Neural progenitor cell (in vitro differentiated cells): ENCODE measurements around the gene ADGRG1. TPM values are rescaled to one million over a fixed set of nuclear protein-coding genes. Genes with fewer than 3 reads are reported as not detected.
"Not testable (repeated sequence)": the region's sequence is repeated elsewhere in the genome, so short reads cannot be mapped to it uniquely, and the experiment has no call there.

Experiments used
- DNase-seq: peaks from one replicate; pipeline ENCODE4 v3.0.0-alpha.2; 2016; ENCODE audit warnings: low spot score
- H2AFZ ChIP-seq: fragments of 200-600 bp; sonication (generic); replicated peaks from 2 replicates; pipeline ENCODE4 v1.6.1; 2016; ENCODE audit warnings: antibody characterized with exemption
- H3F3A ChIP-seq: fragments of 200-600 bp; sonication (generic); 2 replicates; pipeline ENCODE4 v1.6.1; 2016; ENCODE audit warnings: antibody characterized with exemption, low read depth
- H3K27ac ChIP-seq: fragments of 200-600 bp; sonication (generic); 2 replicates; pipeline ENCODE4 v1.5.1; 2016; ENCODE audit warnings: mild to moderate bottlenecking
- H3K27me3 ChIP-seq: fragments of 200-600 bp; sonication (generic); 2 replicates; pipeline ENCODE4 v1.6.1; 2016; ENCODE audit warnings: mild to moderate bottlenecking, moderate library complexity
- H3K36me3 ChIP-seq: fragments of 200-600 bp; sonication (generic); 2 replicates; pipeline ENCODE4 v1.5.1; 2016
- H3K4me1 ChIP-seq: fragments of 200-600 bp; sonication (generic); 2 replicates; pipeline ENCODE4 v1.6.1; 2016; ENCODE audit warnings: mixed run types
- H3K4me2 ChIP-seq: fragments of 200-600 bp; sonication (generic); 2 replicates; pipeline ENCODE4 v1.6.1; 2016
- H3K4me3 ChIP-seq: fragments of 200-600 bp; sonication (generic); 2 replicates; pipeline ENCODE4 v1.5.1; 2016
- H3K79me2 ChIP-seq: fragments of 200-600 bp; sonication (generic); 2 replicates; pipeline ENCODE4 v1.6.1; 2016; ENCODE audit warnings: low read depth
- H3K9ac ChIP-seq: fragments of 200-600 bp; sonication (generic); 2 replicates; pipeline ENCODE4 v1.6.1; 2016
- H3K9me3 ChIP-seq: fragments of 200-600 bp; sonication (generic); 2 replicates; pipeline ENCODE4 v1.5.1; 2016; ENCODE audit warnings: low read depth
- H4K20me1 ChIP-seq: fragments of 200-600 bp; sonication (generic); 2 replicates; pipeline ENCODE4 v1.6.1; 2016; ENCODE audit warnings: low read depth
- H3K27ac Mint-ChIP-seq: 3 replicates; pipeline ENCODE4 v1.8.0; 2021; ENCODE audit warnings: mixed read lengths
- H3K27me3 Mint-ChIP-seq: 2 replicates; pipeline ENCODE4 v1.8.0; 2022; ENCODE audit warnings: low read depth, mild to moderate bottlenecking, inconsistent platforms, moderate library complexity, mixed read lengths; ENCODE audit not compliant: insufficient read depth
- H3K36me3 Mint-ChIP-seq: 3 replicates; pipeline ENCODE4 v1.8.0; 2021; ENCODE audit warnings: mixed read lengths
- H3K4me1 Mint-ChIP-seq: 3 replicates; pipeline ENCODE4 v1.8.0; 2021; ENCODE audit warnings: mixed read lengths
- H3K4me3 Mint-ChIP-seq: 3 replicates; pipeline ENCODE4 v1.8.0; 2021; ENCODE audit warnings: mild to moderate bottlenecking, moderate library complexity, mixed read lengths
- H3K9me3 Mint-ChIP-seq: 3 replicates; pipeline ENCODE4 v1.8.0; 2020; ENCODE audit warnings: mixed read lengths
- CTCF ChIP-seq: fragments of 200-600 bp; sonication (generic); IDR thresholded peaks from 2 replicates; pipeline ENCODE4 v1.5.1; 2017; ENCODE audit warnings: antibody characterized with exemption, mild to moderate bottlenecking
- EZH2 ChIP-seq: fragments of 200-600 bp; sonication (generic); IDR thresholded peaks from 2 replicates; pipeline ENCODE4 v1.6.1; 2017; ENCODE audit warnings: antibody characterized with exemption, mild to moderate bottlenecking, moderate library complexity
- EZH2phosphoT487 ChIP-seq: fragments of 200-600 bp; sonication (generic); IDR thresholded peaks from 2 replicates; pipeline ENCODE4 v1.6.1; 2017; ENCODE audit warnings: antibody characterized with exemption
- total RNA-seq: library from RNA; depleted of rRNA; stranded (reverse); fragments of >200 nt; gene quantifications from 2 replicates; pipeline ENCODE4 v1.2.3, GENCODE V29; 2015; ENCODE audit warnings: low replicate concordance

Gene ADGRG1
- total RNA-seq, 1 donor from 2014 or later: 8.0 TPM

DNA sequence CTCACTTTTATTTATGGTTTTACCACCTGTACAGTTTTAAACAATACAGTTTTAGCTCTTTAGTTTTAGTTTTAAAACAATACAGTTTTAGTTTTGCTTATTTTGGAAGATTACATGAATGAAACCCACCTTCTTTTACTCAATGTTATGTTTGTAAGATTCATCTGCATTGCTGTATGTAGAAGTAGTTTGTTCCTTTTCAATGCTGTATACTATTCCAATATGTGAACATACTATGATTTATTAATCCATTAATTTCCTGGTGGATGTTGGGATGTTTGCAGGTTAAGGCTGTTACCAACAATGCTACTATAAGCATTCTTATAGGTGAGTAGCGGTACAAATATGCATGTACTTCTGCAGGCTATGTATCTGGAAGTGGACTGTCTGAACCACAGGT, 34.4 kb upstream of the ADGRG1 start:
- TF ChIP-seq EZH2 (no peak), CTCF (no peak), EZH2phosphoT487 (no peak)
- no peaks in the 10 kb centered on the region for H3K36me3 Mint-ChIP-seq
- no peaks in the 10 kb centered on the region for H3K79me2 ChIP-seq
- no peak for DNase-seq
- H3K4me1 Mint-ChIP-seq: peaks cover 10% of the 10 kb centered on the region
- H3K9me3 Mint-ChIP-seq: peaks cover 4% of the 10 kb centered on the region
- H3K27me3 ChIP-seq: peaks cover 4% of the 10 kb centered on the region
- no peak overlapping the region for H3K4me3 Mint-ChIP-seq
- H3K9ac ChIP-seq: no peak overlapping the region
- no peak overlapping the region for H3K27ac ChIP-seq
- no peaks in the 10 kb centered on the region for H3K9me3 ChIP-seq
- no peak overlapping the region for H2AFZ ChIP-seq
- no peak overlapping the region for H3K4me2 ChIP-seq
- H3K36me3 ChIP-seq: no peaks in the 10 kb centered on the region
- H3K4me3 ChIP-seq: no peak overlapping the region
- H3K27ac Mint-ChIP-seq: no peak overlapping the region
- H3F3A ChIP-seq: no peaks in the 10 kb centered on the region
- peaks cover 7% of the 10 kb centered on the region for H3K27me3 Mint-ChIP-seq
- no peaks in the 10 kb centered on the region for H3K4me1 ChIP-seq
- no peaks in the 10 kb centered on the region for H4K20me1 ChIP-seq

DNA sequence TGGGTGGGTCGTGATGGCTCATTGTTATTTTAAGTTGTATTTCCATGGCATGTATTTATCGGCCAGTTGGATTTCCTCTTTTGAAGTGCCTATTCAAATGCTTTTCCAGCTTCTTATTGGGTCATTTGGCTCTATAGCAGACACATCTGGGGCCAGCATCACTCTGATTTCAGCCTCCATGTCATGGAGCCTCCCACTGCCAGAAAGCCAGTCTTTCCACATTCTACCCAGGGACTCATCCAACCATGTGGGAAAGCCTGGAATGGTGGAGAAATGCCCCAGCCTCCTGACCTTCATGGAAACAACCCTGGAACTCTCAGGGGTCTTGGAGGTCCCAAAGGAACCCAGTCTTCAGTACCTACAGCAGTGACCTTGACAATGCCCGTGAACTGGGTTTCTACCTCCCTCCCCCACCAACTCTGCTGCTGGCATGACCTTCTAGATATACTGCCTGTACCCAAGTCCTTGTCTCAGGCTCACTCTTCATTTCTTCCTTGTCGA, 33.8 kb upstream of the ADGRG1 start:
- Histone ChIP-seq H3K9ac (no peak overlapping the region), H3K27me3 (peaks cover 4% of the 10 kb centered on the region), H3K4me1 (no peaks in the 10 kb centered on the region), H3K27ac (no peak overlapping the region), H4K20me1 (no peaks in the 10 kb centered on the region), H3K4me3 (no peak overlapping the region), H3K4me2 (no peak overlapping the region), H3K36me3 (no peaks in the 10 kb centered on the region), H2AFZ (no peak overlapping the region), H3K9me3 (no peaks in the 10 kb centered on the region), H3K79me2 (no peaks in the 10 kb centered on the region), H3F3A (no peaks in the 10 kb centered on the region)
- no peak overlapping the region for H3K27ac Mint-ChIP-seq
- no peak for DNase-seq
- H3K27me3 Mint-ChIP-seq: peaks cover 7% of the 10 kb centered on the region
- TF ChIP-seq EZH2phosphoT487 (no peak), EZH2 (no peak)
- no peaks in the 10 kb centered on the region for H3K36me3 Mint-ChIP-seq
- no peak overlapping the region for H3K4me3 Mint-ChIP-seq
- H3K9me3 Mint-ChIP-seq: peaks cover 4% of the 10 kb centered on the region
- peaks cover 10% of the 10 kb centered on the region for H3K4me1 Mint-ChIP-seq

- not testable (repeated sequence) for H3F3A ChIP-seq, H2AFZ ChIP-seq, H3K4me3 ChIP-seq, H3K79me2 ChIP-seq, H3K4me3 Mint-ChIP-seq, DNase-seq, H4K20me1 ChIP-seq, H3K27me3 Mint-ChIP-seq, H3K36me3 ChIP-seq, H3K9ac ChIP-seq, H3K27me3 ChIP-seq, H3K27ac Mint-ChIP-seq, H3K9me3 Mint-ChIP-seq, H3K9me3 ChIP-seq, H3K4me1 Mint-ChIP-seq, H3K27ac ChIP-seq, H3K4me2 ChIP-seq, H3K4me1 ChIP-seq, H3K36me3 Mint-ChIP-seq
Observed at GRCh38 chr16:57596234-57596633, 32.2 kb upstream of the ADGRG1 start.

DNA sequence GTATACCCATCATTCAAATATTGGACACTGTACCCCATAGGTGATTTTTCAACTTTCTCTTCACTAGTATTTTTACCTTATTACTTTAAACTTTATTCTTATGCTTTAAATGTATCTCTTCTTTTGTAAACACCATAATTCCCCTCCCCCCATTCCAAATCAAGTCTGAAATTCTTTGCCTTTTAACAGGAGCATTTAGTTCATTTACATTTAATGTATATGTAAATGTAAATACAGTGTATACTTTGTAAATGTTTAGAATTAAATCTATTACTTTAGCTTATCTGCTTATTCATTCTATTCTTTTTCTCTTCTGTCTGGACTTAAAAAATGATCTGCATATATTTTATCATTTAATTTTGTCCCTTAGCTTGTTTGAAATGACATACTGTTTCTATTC, 30.0 kb upstream of the ADGRG1 start:
- Histone ChIP-seq H2AFZ (no peak overlapping the region), H3K4me1 (peaks cover 4% of the 10 kb centered on the region), H3K36me3 (no peaks in the 10 kb centered on the region), H4K20me1 (no peaks in the 10 kb centered on the region), H3K4me3 (no peak overlapping the region), H3K79me2 (no peaks in the 10 kb centered on the region), H3K27me3 (peaks cover 4% of the 10 kb centered on the region), H3K9me3 (no peaks in the 10 kb centered on the region), H3F3A (no peaks in the 10 kb centered on the region), H3K27ac (no peak overlapping the region), H3K9ac (no peak overlapping the region), H3K4me2 (no peak overlapping the region)
- DNase-seq: no peak
- no peak for TF ChIP-seq CTCF
- no peak for TF ChIP-seq EZH2phosphoT487
- no peak for TF ChIP-seq EZH2
- H3K9me3 Mint-ChIP-seq: peaks cover 4% of the 10 kb centered on the region
- H3K36me3 Mint-ChIP-seq: no peaks in the 10 kb centered on the region
- no peaks in the 10 kb centered on the region for H3K4me1 Mint-ChIP-seq
- no peak overlapping the region for H3K27ac Mint-ChIP-seq
- no peak overlapping the region for H3K4me3 Mint-ChIP-seq
- peaks cover 2% of the 10 kb centered on the region for H3K27me3 Mint-ChIP-seq
